ENCODE measurements around the gene ZCCHC4.

The ZCCHC4 gene

GRCh38 chr4:25306518-25307057, 6.0 kb upstream of the ZCCHC4 start:
- no peak for ATAC-seq
- no peak for TF ChIP-seq ZC3H10 (CRISPR knock-in tag; IDR thresholded peaks at IDR 0.05)
- no peak for TF ChIP-seq GLIS3 (CRISPR knock-in tag; IDR thresholded peaks at IDR 0.05)
- no peak for TF ChIP-seq CSRNP3 (CRISPR knock-in tag; IDR thresholded peaks at IDR 0.05)
- TF ChIP-seq TOX (CRISPR knock-in tag; IDR thresholded peaks at IDR 0.05; ENCODE audit: borderline replicate concordance): no peak
- no peak for TF ChIP-seq ARNTL (CRISPR knock-in tag; IDR thresholded peaks at IDR 0.05; ENCODE audit: borderline replicate concordance, low read depth)
- TF ChIP-seq TSHZ2 (CRISPR knock-in tag; IDR thresholded peaks at IDR 0.05): no peak
- TF ChIP-seq ZFP30 (CRISPR knock-in tag; IDR thresholded peaks at IDR 0.05): no peak
- no peak for TF ChIP-seq OSR1 (CRISPR knock-in tag; IDR thresholded peaks at IDR 0.05)
- TF ChIP-seq ZNF565 (CRISPR knock-in tag; conservative IDR thresholded peaks at IDR 0.05; ENCODE audit: low read depth): no peak

GRCh38 chr4:25307596-25307995, 5.0 kb upstream of the ZCCHC4 start:
- TF ChIP-seq CREB5 (CRISPR knock-in tag; IDR thresholded peaks at IDR 0.05; ENCODE audit: low read depth): no peak
- TF ChIP-seq PATZ1 (CRISPR knock-in tag; IDR thresholded peaks at IDR 0.05; ENCODE audit: borderline replicate concordance): no peak
- TF ChIP-seq TCF4 (CRISPR knock-in tag; IDR thresholded peaks at IDR 0.05; ENCODE audit: borderline replicate concordance): no peak
- ATAC-seq: no peak

GRCh38 chr4:25308306-25308705, 4.3 kb upstream of the ZCCHC4 start:
- ATAC-seq: no peak
- TF ChIP-seq TSHZ2 (CRISPR knock-in tag; IDR thresholded peaks at IDR 0.05) (no peak), ZC3H10 (CRISPR knock-in tag; IDR thresholded peaks at IDR 0.05) (no peak)

- ATAC-seq: no peak; the same call in 2 of the 3 replicates
- TF ChIP-seq ZNF70 (CRISPR knock-in tag; IDR thresholded peaks at IDR 0.05) (no peak), CREB5 (CRISPR knock-in tag; IDR thresholded peaks at IDR 0.05; ENCODE audit: low read depth) (no peak), PATZ1 (CRISPR knock-in tag; IDR thresholded peaks at IDR 0.05; ENCODE audit: borderline replicate concordance) (no peak), PPARA (CRISPR knock-in tag; IDR thresholded peaks at IDR 0.05; ENCODE audit: borderline replicate concordance) (no peak), TCF4 (CRISPR knock-in tag; IDR thresholded peaks at IDR 0.05; ENCODE audit: borderline replicate concordance) (no peak), CSDC2 (CRISPR knock-in tag; IDR thresholded peaks at IDR 0.05) (no peak), ZNF565 (CRISPR knock-in tag; conservative IDR thresholded peaks at IDR 0.05; ENCODE audit: low read depth) (no peak), RARB (CRISPR knock-in tag; IDR thresholded peaks at IDR 0.05) (no peak), ZNF8 (CRISPR knock-in tag; IDR thresholded peaks at IDR 0.05) (no peak), TOX (CRISPR knock-in tag; IDR thresholded peaks at IDR 0.05; ENCODE audit: borderline replicate concordance) (no peak), ZC3H10 (CRISPR knock-in tag; IDR thresholded peaks at IDR 0.05) (no peak), OSR1 (CRISPR knock-in tag; IDR thresholded peaks at IDR 0.05) (no peak), BACH2 (CRISPR knock-in tag; IDR thresholded peaks at IDR 0.05; ENCODE audit: borderline replicate concordance) (no peak), ZFP30 (CRISPR knock-in tag; IDR thresholded peaks at IDR 0.05) (no peak), SNAI2 (CRISPR knock-in tag; IDR thresholded peaks at IDR 0.05) (no peak), CSRNP3 (CRISPR knock-in tag; IDR thresholded peaks at IDR 0.05) (no peak)
These were observed 3.8 kb upstream of the ZCCHC4 start for GRCh38 chr4:25308761-25309160.

Measured in SK-N-SH treated with all-trans-retinoic acid at 6 μM for 48 hours (cell line).